SK-N-SH treated with all-trans-retinoic acid at 6 μM for 48 hours (cell line): ENCODE measurements around the gene BAIAP2L1.

Experiments
- ATAC-seq: fragments of 200-7000 bp; cut with Tn5 transposase; 3 replicates; pipeline ENCODE4 v1.9.1; 2020; ENCODE audit warnings: mild to moderate bottlenecking, moderate library complexity
- ARNTL ChIP-seq: fragments of 450-650 bp; formaldehyde crosslinking; IDR thresholded peaks from 2 replicates; pipeline ENCODE4 v1.5.0; 2020; ENCODE audit warnings: low read depth, mild to moderate bottlenecking, moderate library complexity, borderline replicate concordance
- BACH2 ChIP-seq: fragments of 250-450 bp; sonication (Bioruptor Pico); IDR thresholded peaks from 2 replicates; pipeline ENCODE4 v1.9.0; 2021; ENCODE audit warnings: mild to moderate bottlenecking, borderline replicate concordance
- CREB5 ChIP-seq: fragments of 250-450 bp; sonication (Bioruptor Pico); IDR thresholded peaks from 2 replicates; pipeline ENCODE4 v1.5.1; 2020; ENCODE audit warnings: low read depth, mild to moderate bottlenecking, moderate library complexity
- CSDC2 ChIP-seq: fragments of 250-450 bp; sonication (Bioruptor Pico); IDR thresholded peaks from 2 replicates; pipeline ENCODE4 v1.5.0; 2020; ENCODE audit warnings: mild to moderate bottlenecking, moderate library complexity
- ESRRG ChIP-seq: fragments of 250-450 bp; sonication (Bioruptor Pico); IDR thresholded peaks from 2 replicates; pipeline ENCODE4 v1.6.1; 2021; ENCODE audit warnings: mild to moderate bottlenecking
- GLIS3 ChIP-seq: fragments of 250-450 bp; sonication (Bioruptor Pico); IDR thresholded peaks from 2 replicates; pipeline ENCODE4 v1.5.0; 2020; ENCODE audit warnings: mild to moderate bottlenecking, moderate library complexity
- ISL1 ChIP-seq: fragments of 250-450 bp; sonication (Bioruptor Pico); IDR thresholded peaks from 2 replicates; pipeline ENCODE4 v2.1.2; 2022; ENCODE audit warnings: mild to moderate bottlenecking, moderate library complexity
- PATZ1 ChIP-seq: fragments of 250-450 bp; sonication (Bioruptor Pico); IDR thresholded peaks from 2 replicates; pipeline ENCODE4 v1.8.0; 2020; ENCODE audit warnings: mild to moderate bottlenecking, moderate library complexity, borderline replicate concordance
- POU6F1 ChIP-seq: fragments of 250-450 bp; sonication (Bioruptor Pico); IDR thresholded peaks from 2 replicates; pipeline ENCODE4 v1.8.0; 2021; ENCODE audit warnings: low read depth, mild to moderate bottlenecking, moderate library complexity, borderline replicate concordance
- PPARA ChIP-seq: fragments of 250-450 bp; sonication (Bioruptor Pico); IDR thresholded peaks from 2 replicates; pipeline ENCODE4 v1.5.0; 2020; ENCODE audit warnings: mild to moderate bottlenecking, borderline replicate concordance
- RARB ChIP-seq: fragments of 250-450 bp; sonication (Bioruptor Pico); IDR thresholded peaks from 2 replicates; pipeline ENCODE4 v1.8.0; 2021; ENCODE audit warnings: mild to moderate bottlenecking, moderate library complexity
- SNAI2 ChIP-seq: fragments of 250-450 bp; sonication (Bioruptor Pico); IDR thresholded peaks from 2 replicates; pipeline ENCODE4 v1.5.0; 2020; ENCODE audit warnings: mild to moderate bottlenecking, moderate library complexity
- TCF4 ChIP-seq: fragments of 250-450 bp; sonication (Bioruptor Pico); IDR thresholded peaks from 2 replicates; pipeline ENCODE4 v1.8.0; 2021; ENCODE audit warnings: mild to moderate bottlenecking, moderate library complexity, borderline replicate concordance
- TOX ChIP-seq: fragments of 250-450 bp; sonication (Bioruptor Pico); IDR thresholded peaks from 2 replicates; pipeline ENCODE4 v1.8.0; 2021; ENCODE audit warnings: mild to moderate bottlenecking, moderate library complexity, borderline replicate concordance
- TSHZ2 ChIP-seq: fragments of 250-450 bp; sonication (Bioruptor Pico); IDR thresholded peaks from 2 replicates; pipeline ENCODE4 v1.5.0; 2020; ENCODE audit warnings: mild to moderate bottlenecking, moderate library complexity
- ZFP3 ChIP-seq: fragments of 250-450 bp; sonication (Bioruptor Pico); IDR thresholded peaks from 2 replicates; pipeline ENCODE4 v1.5.0; 2020; ENCODE audit warnings: mild to moderate bottlenecking, moderate library complexity
- ZFP30 ChIP-seq: fragments of 450-650 bp; formaldehyde crosslinking; IDR thresholded peaks from 2 replicates; pipeline ENCODE4 v1.5.0; 2022; ENCODE audit warnings: mild to moderate bottlenecking, moderate library complexity
- ZNF565 ChIP-seq: fragments of 450-650 bp; formaldehyde crosslinking; conservative IDR thresholded peaks from 2 replicates; pipeline ENCODE4 v1.5.0; 2020; ENCODE audit warnings: low read depth, mild to moderate bottlenecking, moderate library complexity
- ZNF70 ChIP-seq: fragments of 450-650 bp; formaldehyde crosslinking; IDR thresholded peaks from 2 replicates; pipeline ENCODE4 v1.5.0; 2020; ENCODE audit warnings: mild to moderate bottlenecking, moderate library complexity
- ZNF8 ChIP-seq: fragments of 450-650 bp; formaldehyde crosslinking; IDR thresholded peaks from 2 replicates; pipeline ENCODE4 v1.5.0; 2020; ENCODE audit warnings: mild to moderate bottlenecking, moderate library complexity

The BAIAP2L1 gene

GRCh38 chr7:98242342-98242741 is 158.5 kb downstream of the BAIAP2L1 start:
- TF ChIP-seq PATZ1 (CRISPR knock-in tag), result no peak
- TF ChIP-seq ZFP30 (CRISPR knock-in tag), result no peak
- TF ChIP-seq ZFP3 (CRISPR knock-in tag), result no peak
- TF ChIP-seq CSDC2, result no peak
- TF ChIP-seq ZNF70, result no peak
- ATAC-seq, result no peak

- ATAC-seq, result peak; percentile 36
- TF ChIP-seq ZNF70, result no peak
- TF ChIP-seq CSDC2, result no peak
- no peak for TF ChIP-seq PPARA
- no peak for TF ChIP-seq BACH2
- no peak for TF ChIP-seq TCF4 (CRISPR knock-in tag)
- TF ChIP-seq ARNTL (CRISPR knock-in tag), result no peak
- TF ChIP-seq ZFP3 (CRISPR knock-in tag), result no peak
- TF ChIP-seq RARB (CRISPR knock-in tag), result no peak
- TF ChIP-seq GLIS3 (CRISPR knock-in tag), result no peak
- TF ChIP-seq TSHZ2 (CRISPR knock-in tag), result no peak
- TF ChIP-seq ZNF565 (CRISPR knock-in tag), result no peak
- no peak for TF ChIP-seq ZFP30 (CRISPR knock-in tag)
- TF ChIP-seq CREB5, result no peak
- no peak for TF ChIP-seq ESRRG
- no peak for TF ChIP-seq ZNF8 (CRISPR knock-in tag)
- TF ChIP-seq PATZ1 (CRISPR knock-in tag), result no peak
- TF ChIP-seq POU6F1 (CRISPR knock-in tag), result no peak
- no peak for TF ChIP-seq ISL1
- no peak for TF ChIP-seq SNAI2 (CRISPR knock-in tag)
- TF ChIP-seq TOX, result no peak
- TF ChIP-seq, all 23 proteins: peak for 0
Observed at GRCh38 chr7:98241674-98242241, 159.1 kb downstream of the BAIAP2L1 start.
